ENCODE measurements around the gene RALBP1.

DNA sequence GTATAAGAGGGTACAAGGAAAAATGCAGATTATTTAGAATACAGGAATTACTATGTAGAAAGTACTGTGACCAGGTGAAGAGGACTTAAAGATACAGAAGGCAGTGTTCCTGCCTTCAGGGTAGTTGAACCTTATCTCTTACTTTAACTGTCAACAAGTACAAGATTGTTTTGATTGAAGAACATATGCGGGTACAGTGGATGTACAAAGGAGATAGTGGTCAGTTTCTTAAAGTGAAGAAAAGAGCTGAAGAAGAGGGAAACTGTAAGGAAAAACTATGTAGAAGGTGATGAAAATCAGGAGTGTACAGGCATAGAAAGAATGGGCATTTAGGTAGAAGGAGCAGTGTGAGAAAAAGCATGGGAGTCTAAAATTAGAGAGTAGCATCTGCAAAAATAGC is 2.2 kb downstream of the RALBP1 start:
- TF ChIP-seq, protein P1, sequence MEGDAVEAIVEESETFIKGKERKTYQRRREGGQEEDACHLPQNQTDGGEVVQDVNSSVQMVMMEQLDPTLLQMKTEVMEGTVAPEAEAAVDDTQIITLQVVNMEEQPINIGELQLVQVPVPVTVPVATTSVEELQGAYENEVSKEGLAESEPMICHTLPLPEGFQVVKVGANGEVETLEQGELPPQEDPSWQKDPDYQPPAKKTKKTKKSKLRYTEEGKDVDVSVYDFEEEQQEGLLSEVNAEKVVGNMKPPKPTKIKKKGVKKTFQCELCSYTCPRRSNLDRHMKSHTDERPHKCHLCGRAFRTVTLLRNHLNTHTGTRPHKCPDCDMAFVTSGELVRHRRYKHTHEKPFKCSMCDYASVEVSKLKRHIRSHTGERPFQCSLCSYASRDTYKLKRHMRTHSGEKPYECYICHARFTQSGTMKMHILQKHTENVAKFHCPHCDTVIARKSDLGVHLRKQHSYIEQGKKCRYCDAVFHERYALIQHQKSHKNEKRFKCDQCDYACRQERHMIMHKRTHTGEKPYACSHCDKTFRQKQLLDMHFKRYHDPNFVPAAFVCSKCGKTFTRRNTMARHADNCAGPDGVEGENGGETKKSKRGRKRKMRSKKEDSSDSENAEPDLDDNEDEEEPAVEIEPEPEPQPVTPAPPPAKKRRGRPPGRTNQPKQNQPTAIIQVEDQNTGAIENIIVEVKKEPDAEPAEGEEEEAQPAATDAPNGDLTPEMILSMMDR (IDR thresholded peaks at IDR 0.05), result no peak
- TF ChIP-seq POLR2A (IDR thresholded peaks at IDR 0.05), result no peak
